Calu3 (cell line): Measurements from ENCODE around the gene TMEM229B. TPM values are rescaled to one million over a fixed set of nuclear protein-coding genes. Genes with fewer than 3 reads are reported as not detected.

ENCODE experiments used
- BruUV-seq: library from RNA; stranded (reverse); fragments of 400-500 nt; replicated peaks from 2 replicates; lab custom pipeline; 2021; lab: Mats Ljungman, UMichigan
- CTCF ChIA-PET: fragments of 300-600 bp; sonication (Branson Sonifier 250); formaldehyde crosslinking; loops from one replicate; lab custom pipeline; 2022; ENCODE audit warnings: antibody characterized with exemption; lab: Charles Lee
- DNase-seq: peaks from one replicate; pipeline ENCODE4 v3.0.0; 2022
- H3K27ac Mint-ChIP-seq: one replicate; pipeline ENCODE4 v1.8.0; 2022; ENCODE audit warnings: mixed read lengths; ENCODE audit not compliant: unreplicated experiment
- H3K27me3 Mint-ChIP-seq: one replicate; pipeline ENCODE4 v1.8.0; 2022; ENCODE audit warnings: mixed read lengths; ENCODE audit not compliant: unreplicated experiment
- H3K36me3 Mint-ChIP-seq: one replicate; pipeline ENCODE4 v1.8.0; 2022; ENCODE audit warnings: mild to moderate bottlenecking, moderate library complexity, mixed read lengths; ENCODE audit not compliant: insufficient read depth, unreplicated experiment
- H3K4me1 Mint-ChIP-seq: one replicate; pipeline ENCODE4 v1.8.0; 2022; ENCODE audit warnings: mild to moderate bottlenecking, low read depth, mixed read lengths; ENCODE audit not compliant: unreplicated experiment
- H3K4me3 Mint-ChIP-seq: one replicate; pipeline ENCODE4 v1.8.0; 2022; ENCODE audit warnings: mild to moderate bottlenecking, low read depth, moderate library complexity, mixed read lengths; ENCODE audit not compliant: unreplicated experiment
- H3K9me3 Mint-ChIP-seq: one replicate; pipeline ENCODE4 v1.8.0; 2022; ENCODE audit warnings: low read depth, mixed read lengths; ENCODE audit not compliant: unreplicated experiment
- CTCF ChIP-seq: fragments of 200-600 bp; IDR thresholded peaks from one replicate; pipeline ENCODE4 v1.8.0; 2022; ENCODE audit warnings: antibody characterized with exemption; ENCODE audit not compliant: unreplicated experiment
- intact Hi-C: fragments of 100-400 bp; cut with micrococcal nuclease; formaldehyde crosslinking; loops from one replicate; pipeline ENCODE4 v1.10.0; 2022; ENCODE audit not compliant: unreplicated experiment
- total RNA-seq: library from RNA; stranded (reverse); gene quantifications from 2 replicates; pipeline ENCODE4 v1.2.3, GENCODE V29; 2022

TMEM229B gene
- total RNA-seq, 1 experiment from 2014 or later: 0.76 TPM

DNA sequence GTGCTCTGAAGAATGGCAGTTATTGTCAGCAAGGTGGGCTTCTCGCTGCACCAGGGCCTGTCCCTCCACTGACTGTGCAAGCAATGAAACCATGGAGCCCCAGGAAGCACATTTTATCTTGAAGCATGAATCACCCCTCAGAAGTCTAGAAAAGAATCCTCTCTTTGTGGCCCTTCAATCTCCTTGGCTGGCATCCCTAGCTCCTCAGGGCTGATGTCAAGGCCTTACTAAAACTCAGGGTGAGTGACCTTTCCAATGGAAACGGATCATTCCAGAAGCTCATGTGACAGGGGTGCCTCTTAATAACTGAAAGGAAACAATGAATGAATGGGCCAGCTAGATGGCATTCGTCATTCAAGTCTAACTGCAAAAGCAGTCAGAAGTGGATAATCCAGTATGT lies 22.3 kb upstream of the TMEM229B start:
- no TSS peak for BruUV-seq
- CTCF ChIA-PET: interaction anchor here (1.6 kb wide), 1 partner anchor 16 kb away, joined by 6 read pairs; no protein-coding TSS in a partner anchor
- intact Hi-C loops: no loop called here
- Mint-ChIP-seq H3K36me3 (peaks cover 12% of the 10 kb centered on the region), H3K4me1 (no peaks in the 10 kb centered on the region), H3K4me3 (no peak overlapping the region), H3K27ac (no peak overlapping the region), H3K9me3 (no peaks in the 10 kb centered on the region), H3K27me3 (peaks cover 45% of the 10 kb centered on the region)
- DNase-seq: no peak
- no peak for TF ChIP-seq CTCF

DNA sequence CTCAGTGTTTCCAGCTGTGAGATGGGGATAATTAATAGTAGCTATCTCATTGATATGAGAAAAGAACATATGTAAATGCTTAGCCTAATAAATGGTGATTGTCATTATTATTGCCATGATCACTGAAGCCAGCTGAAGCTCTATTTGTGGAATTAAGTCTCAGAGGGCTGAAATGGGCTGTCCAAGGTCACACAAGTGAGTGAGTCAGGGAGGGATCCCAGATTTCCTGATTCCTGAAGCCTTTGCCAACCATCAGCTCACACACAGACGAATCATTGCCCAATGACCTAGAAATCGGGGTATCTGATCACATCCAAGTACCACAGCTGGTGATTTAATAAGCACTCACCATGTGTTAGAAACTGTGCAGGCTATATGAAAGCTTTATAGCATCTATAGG lies 21.6 kb upstream of the TMEM229B start:
- no peak overlapping the region for H3K27ac Mint-ChIP-seq
- no peaks in the 10 kb centered on the region for H3K9me3 Mint-ChIP-seq
- no peaks in the 10 kb centered on the region for H3K4me1 Mint-ChIP-seq
- H3K27me3 Mint-ChIP-seq: peaks cover 45% of the 10 kb centered on the region
- no TSS peak for BruUV-seq
- CTCF ChIA-PET: interaction anchor here (1.6 kb wide), 1 partner anchor 17 kb away, joined by 6 read pairs; no protein-coding TSS in a partner anchor
- TF ChIP-seq CTCF: no peak
- intact Hi-C loops: no loop called here
- no peak overlapping the region for H3K4me3 Mint-ChIP-seq
- peaks cover 12% of the 10 kb centered on the region for H3K36me3 Mint-ChIP-seq
- no peak for DNase-seq

DNA sequence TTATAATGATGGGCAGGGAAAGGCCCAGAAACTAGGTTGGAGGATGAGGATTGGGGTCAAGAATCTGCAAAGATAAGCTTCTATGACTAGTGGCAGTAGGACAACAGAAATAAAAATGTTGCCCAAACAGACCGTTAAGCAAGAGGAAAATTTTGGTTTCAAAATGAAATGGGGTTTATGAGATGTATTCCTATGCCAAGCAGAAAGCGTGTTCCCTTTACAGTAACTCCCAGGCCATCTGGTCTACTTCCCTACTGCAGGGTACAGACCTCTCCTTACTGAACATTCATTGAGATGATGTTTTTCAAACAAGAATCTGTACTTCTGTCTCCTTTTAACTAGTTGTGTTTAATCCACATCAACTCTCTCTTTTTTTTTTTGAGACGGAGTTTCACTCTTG lies 20.4 kb upstream of the TMEM229B start:
- no TSS peak for BruUV-seq
- TF ChIP-seq CTCF: no peak
- H3K36me3 Mint-ChIP-seq: peaks cover 2% of the 10 kb centered on the region
- CTCF ChIA-PET: interaction anchor here (0.8 kb wide), 1 partner anchor 18 kb away, joined by 3 read pairs; no protein-coding TSS in a partner anchor
- H3K27me3 Mint-ChIP-seq: peaks cover 45% of the 10 kb centered on the region
- no peak overlapping the region for H3K4me3 Mint-ChIP-seq
- no peaks in the 10 kb centered on the region for H3K4me1 Mint-ChIP-seq
- H3K27ac Mint-ChIP-seq: no peak overlapping the region
- H3K9me3 Mint-ChIP-seq: no peaks in the 10 kb centered on the region
- intact Hi-C loops: no loop called here
- no peak for DNase-seq

GRCh38 chr14:67505254-67505653 lies 16.7 kb upstream of the TMEM229B start:
- Mint-ChIP-seq H3K27ac (no peak overlapping the region), H3K27me3 (peaks cover 27% of the 10 kb centered on the region), H3K9me3 (no peaks in the 10 kb centered on the region), H3K4me1 (no peaks in the 10 kb centered on the region), H3K4me3 (no peak overlapping the region), H3K36me3 (no peaks in the 10 kb centered on the region)
- no peak for TF ChIP-seq CTCF
- BruUV-seq: no TSS peak
- CTCF ChIA-PET: no interaction called here
- no peak for DNase-seq
- intact Hi-C loops: no loop called here
